GM12865 (cell line): ENCODE results near the gene FUT7.

Experiments used
- DNase-seq: peaks from one replicate; pipeline ENCODE4 v3.0.0; 2010; ENCODE audit warnings: low read depth
- H3K4me3 ChIP-seq: 2 replicates; pipeline ENCODE4 v1.5.1; 2011; ENCODE audit warnings: mild to moderate bottlenecking, low read depth, low read length, control low read depth
- TF ChIP-seq, protein P1 (sequence below): IDR thresholded peaks from 2 replicates; pipeline ENCODE4 v1.5.1; 2011; ENCODE audit warnings: low read length, control low read depth, low read depth, inconsistent platforms; ENCODE audit not compliant: insufficient read depth; ENCODE audit errors: missing control alignments

The FUT7 gene

GRCh38 chr9:137039611-137040366 is 7.9 kb upstream of the FUT7 start:
- no peak for DNase-seq
- TF ChIP-seq, protein P1, sequence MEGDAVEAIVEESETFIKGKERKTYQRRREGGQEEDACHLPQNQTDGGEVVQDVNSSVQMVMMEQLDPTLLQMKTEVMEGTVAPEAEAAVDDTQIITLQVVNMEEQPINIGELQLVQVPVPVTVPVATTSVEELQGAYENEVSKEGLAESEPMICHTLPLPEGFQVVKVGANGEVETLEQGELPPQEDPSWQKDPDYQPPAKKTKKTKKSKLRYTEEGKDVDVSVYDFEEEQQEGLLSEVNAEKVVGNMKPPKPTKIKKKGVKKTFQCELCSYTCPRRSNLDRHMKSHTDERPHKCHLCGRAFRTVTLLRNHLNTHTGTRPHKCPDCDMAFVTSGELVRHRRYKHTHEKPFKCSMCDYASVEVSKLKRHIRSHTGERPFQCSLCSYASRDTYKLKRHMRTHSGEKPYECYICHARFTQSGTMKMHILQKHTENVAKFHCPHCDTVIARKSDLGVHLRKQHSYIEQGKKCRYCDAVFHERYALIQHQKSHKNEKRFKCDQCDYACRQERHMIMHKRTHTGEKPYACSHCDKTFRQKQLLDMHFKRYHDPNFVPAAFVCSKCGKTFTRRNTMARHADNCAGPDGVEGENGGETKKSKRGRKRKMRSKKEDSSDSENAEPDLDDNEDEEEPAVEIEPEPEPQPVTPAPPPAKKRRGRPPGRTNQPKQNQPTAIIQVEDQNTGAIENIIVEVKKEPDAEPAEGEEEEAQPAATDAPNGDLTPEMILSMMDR = no peak

DNA sequence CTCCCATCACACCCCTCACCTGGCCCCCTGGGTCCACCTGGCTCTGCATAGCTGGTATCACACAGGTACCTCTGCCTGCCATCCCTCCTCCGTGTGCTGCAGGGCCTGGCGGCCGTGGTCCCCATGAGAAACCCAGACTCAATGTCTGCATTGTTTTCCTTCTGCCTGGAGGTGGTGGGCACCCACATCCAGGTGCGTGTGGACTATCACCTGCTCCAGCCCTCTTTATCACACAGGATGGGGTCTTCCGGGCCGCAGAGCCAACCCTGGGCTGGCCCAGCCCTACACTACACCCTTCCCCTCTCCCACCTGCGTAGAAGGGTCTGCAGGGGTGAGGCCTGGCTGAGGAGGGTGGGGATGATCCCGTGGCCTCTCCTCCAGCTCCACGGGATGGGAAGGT is 7.0 kb upstream of the FUT7 start:
- DNase-seq = no peak
- no peak overlapping the region for H3K4me3 ChIP-seq
- TF ChIP-seq, protein P1 = no peak

More at GRCh38 chr9:137039611-137040366, 7.9 kb upstream of the FUT7 start:
- no peak overlapping the region for H3K4me3 ChIP-seq

DNA sequence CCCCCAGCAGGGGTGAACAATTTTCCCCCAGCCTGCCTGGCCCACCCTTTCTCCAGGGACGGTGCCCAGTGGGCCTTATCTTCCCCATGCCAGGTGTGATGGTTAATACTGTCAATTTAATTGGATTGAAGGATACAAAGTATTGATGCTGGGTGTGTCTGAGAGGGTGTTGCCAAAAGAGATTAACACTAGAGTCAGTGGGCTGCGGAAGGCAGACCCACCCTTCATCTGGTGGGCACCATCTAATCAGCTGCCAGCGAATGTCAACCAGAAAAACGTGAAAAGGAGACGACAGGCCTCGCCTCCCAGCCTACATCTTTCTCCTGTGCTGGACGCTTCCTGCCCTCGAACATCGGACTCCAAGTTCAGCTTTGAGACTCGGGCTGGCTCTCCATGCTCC is 5.6 kb upstream of the FUT7 start:
- no peak overlapping the region for H3K4me3 ChIP-seq
- no peak for DNase-seq
- TF ChIP-seq, protein P1 = no peak

DNA sequence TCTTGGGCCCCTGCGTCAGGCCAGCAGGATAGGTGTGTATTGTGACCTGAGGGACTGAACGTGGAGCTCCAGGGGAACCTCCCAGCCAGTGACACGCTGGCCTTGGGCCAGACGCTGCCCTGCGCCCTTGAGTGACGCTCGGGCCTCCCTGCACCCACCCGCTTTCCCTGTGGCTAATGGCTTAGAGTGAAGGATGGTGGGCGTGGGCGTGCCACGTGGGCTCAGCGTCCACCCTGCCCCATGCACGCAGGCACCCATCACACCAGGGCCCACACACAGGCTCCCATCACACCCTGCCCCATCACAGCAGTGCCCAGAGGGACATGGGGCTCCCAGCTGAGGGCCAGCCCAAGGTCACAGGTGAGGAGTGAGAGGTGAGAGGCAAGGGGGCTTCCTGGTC is 5.1 kb upstream of the FUT7 start:
- no peak overlapping the region for H3K4me3 ChIP-seq
- TF ChIP-seq, protein P1 = no peak
- DNase-seq = no peak

- no peak for DNase-seq
- no peak overlapping the region for H3K4me3 ChIP-seq
- TF ChIP-seq, protein P1 = no peak
Observed at GRCh38 chr9:137035937-137036336, 4.0 kb upstream of the FUT7 start.

GRCh38 chr9:137035507-137035834 is 3.6 kb upstream of the FUT7 start:
- TF ChIP-seq, protein P1 = no peak
- DNase-seq = no peak
- no peak overlapping the region for H3K4me3 ChIP-seq

GRCh38 chr9:137034709-137035506 is 3.0 kb upstream of the FUT7 start:
- peak overlapping the region; percentile 1; the same call in 1 of the 2 replicates for H3K4me3 ChIP-seq
- DNase-seq = peak; percentile 94
- TF ChIP-seq, protein P1 = peak; percentile 96
